H1 (cell line): Measurements from ENCODE around the gene SOSTDC1. TPM values are rescaled to one million over a fixed set of nuclear protein-coding genes. Genes with fewer than 3 reads are reported as not detected.

Experiments
- CTCF ChIA-PET: fragments of 300-600 bp; sonication (Branson Sonifier 250); formaldehyde crosslinking; loops from one replicate; lab custom pipeline; 2021; ENCODE audit not compliant: partially characterized antibody; lab: Charles Lee
- POLR2A ChIA-PET: fragments of 300-600 bp; sonication (Branson Sonifier 250); formaldehyde crosslinking; loops from one replicate; lab custom pipeline; 2021; ENCODE audit warnings: inconsistent platforms; ENCODE audit not compliant: partially characterized antibody; lab: Charles Lee
- DNase-seq, 2 experiments: peaks; one replicate each; pipeline versions ENCODE4 v3.0.0 to v3.0.0-alpha.2; 2010 to 2022; ENCODE audit warnings: low spot score in 2 of 2, low read depth in 1 of 2, mixed read lengths in 1 of 2
- FAIRE-seq: peaks from 2 replicates; lab custom pipeline; 2011; peaks lifted over from hg19 to GRCh38; lab: Jason Lieb, UNC
- H2AFZ ChIP-seq: 2 replicates; pipeline ENCODE4 v1.8.1; 2012; ENCODE audit warnings: low read length, inconsistent platforms
- H2AK5ac ChIP-seq: 2 replicates; pipeline ENCODE4 v1.6.1; 2013; ENCODE audit warnings: low read depth, low read length
- H2BK120ac ChIP-seq: replicated peaks from 2 replicates; pipeline ENCODE3; 2013; ENCODE audit warnings: low read depth, low read length, inconsistent platforms
- H2BK12ac ChIP-seq: 2 replicates; pipeline ENCODE4 v1.6.1; 2013; ENCODE audit warnings: low read depth, low read length
- H2BK15ac ChIP-seq: 2 replicates; pipeline ENCODE4 v1.6.1; 2013; ENCODE audit warnings: low read length
- H2BK20ac ChIP-seq: 2 replicates; pipeline ENCODE4 v1.6.1; 2013; ENCODE audit warnings: low read length
- H2BK5ac ChIP-seq: 2 replicates; pipeline ENCODE4 v1.6.1; 2013; ENCODE audit warnings: low read depth, low read length
- H3K14ac ChIP-seq: 2 replicates; pipeline ENCODE4 v1.6.1; 2013; ENCODE audit warnings: inconsistent platforms; ENCODE audit not compliant: insufficient read length
- H3K18ac ChIP-seq: 2 replicates; pipeline ENCODE4 v1.6.1; 2013; ENCODE audit warnings: low read length; ENCODE audit errors: extremely low read depth
- H3K23ac ChIP-seq: 2 replicates; pipeline ENCODE4 v1.6.1; 2013; ENCODE audit warnings: inconsistent platforms; ENCODE audit not compliant: insufficient read length
- H3K23me2 ChIP-seq: 2 replicates; pipeline ENCODE4 v1.6.1; 2013; ENCODE audit warnings: low read depth, low read length
- H3K27ac ChIP-seq: 2 replicates; pipeline ENCODE4 v1.6.1; 2011; ENCODE audit warnings: low read depth, low read length, inconsistent platforms
- H3K27me3 ChIP-seq, 4 experiments: replicated peaks in 1 of 4; 1 replicate in 1 of 4; 2 replicates in 3 of 4; pipeline versions ENCODE4 v1.6.1 to v1.8.1; 2011 to 2013; ENCODE audit warnings: low read length in 3 of 4, mild to moderate bottlenecking in 3 of 4, inconsistent platforms in 2 of 4, mixed read lengths in 2 of 4, moderate library complexity in 1 of 4; ENCODE audit not compliant: control insufficient read depth in 3 of 4, insufficient read depth in 3 of 4; ENCODE audit errors: extremely low read depth in 1 of 4
- H3K36me3 ChIP-seq, 4 experiments: 2 replicates each; pipeline versions ENCODE4 v1.6.1 to v1.8.1; 2011 to 2013; ENCODE audit warnings: mild to moderate bottlenecking in 4 of 4, low read length in 3 of 4, moderate library complexity in 2 of 4, control low read depth in 1 of 4, inconsistent platforms in 1 of 4; ENCODE audit not compliant: insufficient read depth in 4 of 4, control insufficient read depth in 2 of 4
- H3K4ac ChIP-seq: replicated peaks from 2 replicates; pipeline ENCODE3; 2013; ENCODE audit warnings: low read length, low read depth, mixed read lengths, inconsistent platforms; ENCODE audit not compliant: insufficient read length
- H3K4me1 ChIP-seq, 4 experiments: replicated peaks in 1 of 4; 1 replicate in 1 of 4; 2 replicates in 3 of 4; pipeline versions ENCODE4 v1.6.1 to v1.8.1; 2011 to 2013; ENCODE audit warnings: low read length in 3 of 4, inconsistent platforms in 2 of 4, mixed read lengths in 1 of 4; ENCODE audit not compliant: insufficient read depth in 4 of 4, control insufficient read depth in 3 of 4
- H3K4me2 ChIP-seq, 2 experiments: 2 replicates each; pipeline versions ENCODE4 v1.6.1 to v1.8.1; 2011 to 2013; ENCODE audit warnings: low read depth in 2 of 2, low read length in 2 of 2, control low read depth in 1 of 2, inconsistent platforms in 1 of 2, mild to moderate bottlenecking in 1 of 2; ENCODE audit not compliant: insufficient read depth in 1 of 2
- H3K4me3 ChIP-seq, 4 experiments: fragments of 200-600, 300-600 bp in 1 of 4; sonication (generic), shearing (Covaris generic), sonication (Bioruptor Twin) in 1 of 4; 2 replicates each; pipeline versions ENCODE4 v1.5.1 to v1.8.1; 2011 to 2016; ENCODE audit warnings: low read length in 4 of 4, low read depth in 3 of 4, control low read depth in 2 of 4, inconsistent platforms in 2 of 4, mild to moderate bottlenecking in 2 of 4, mixed read lengths in 1 of 4, moderate library complexity in 1 of 4; ENCODE audit not compliant: insufficient read depth in 2 of 4; ENCODE audit errors: extremely low read depth in 1 of 4
- H3K56ac ChIP-seq: replicated peaks from 2 replicates; pipeline ENCODE3; 2013; ENCODE audit warnings: low read depth, mild to moderate bottlenecking, mixed read lengths, low read length, inconsistent platforms; ENCODE audit not compliant: insufficient read length
- H3K79me1 ChIP-seq: 2 replicates; pipeline ENCODE4 v1.6.1; 2013; ENCODE audit warnings: low read depth, low read length, control low read depth
- H3K79me2 ChIP-seq, 2 experiments: 2 replicates each; pipeline versions ENCODE4 v1.6.1 to v1.8.1; 2012 to 2013; ENCODE audit warnings: low read length in 2 of 2, mild to moderate bottlenecking in 2 of 2, inconsistent platforms in 1 of 2; ENCODE audit not compliant: insufficient read depth in 2 of 2, control insufficient read depth in 1 of 2
- H3K9ac ChIP-seq, 4 experiments: replicated peaks in 1 of 4; 1 replicate in 1 of 4; 2 replicates in 3 of 4; pipeline versions ENCODE4 v1.6.1 to v1.8.1; 2011 to 2013; ENCODE audit warnings: low read depth in 3 of 4, low read length in 3 of 4, control low read depth in 2 of 4, mild to moderate bottlenecking in 2 of 4, moderate library complexity in 2 of 4, inconsistent platforms in 1 of 4; ENCODE audit errors: extremely low read depth in 1 of 4
- H3K9me3 ChIP-seq, 2 experiments: 2 replicates each; pipeline versions ENCODE4 v1.6.1 to v1.8.1; 2012 to 2013; ENCODE audit warnings: mild to moderate bottlenecking in 2 of 2, moderate library complexity in 2 of 2, control low read depth in 1 of 2, inconsistent platforms in 1 of 2, low read depth in 1 of 2, low read length in 1 of 2, mixed read lengths in 1 of 2; ENCODE audit not compliant: insufficient read depth in 2 of 2
- H4K20me1 ChIP-seq, 2 experiments: replicated peaks in 1 of 2; 2 replicates each; pipeline versions ENCODE3 to v1.8.1; 2011 to 2013; ENCODE audit warnings: inconsistent platforms in 2 of 2, low read length in 2 of 2, mild to moderate bottlenecking in 1 of 2; ENCODE audit not compliant: insufficient read depth in 2 of 2, control insufficient read depth in 1 of 2
- H4K5ac ChIP-seq: 2 replicates; pipeline ENCODE4 v1.6.1; 2013; ENCODE audit warnings: low read length, low read depth, mixed read lengths, inconsistent platforms; ENCODE audit not compliant: insufficient read length
- H4K8ac ChIP-seq: 2 replicates; pipeline ENCODE4 v1.8.0; 2013; ENCODE audit warnings: mild to moderate bottlenecking, moderate library complexity, low read length, inconsistent platforms; ENCODE audit not compliant: insufficient read depth; ENCODE audit errors: extremely low read depth
- H4K91ac ChIP-seq: replicated peaks from 2 replicates; pipeline ENCODE3; 2013; ENCODE audit warnings: low read length, mixed read lengths, inconsistent platforms; ENCODE audit not compliant: insufficient read length
- ATF3 ChIP-seq: IDR thresholded peaks from 2 replicates; pipeline ENCODE4 v1.6.1; 2011; ENCODE audit warnings: low read depth, mild to moderate bottlenecking, low read length; ENCODE audit not compliant: insufficient read depth
- BACH1 ChIP-seq: IDR thresholded peaks from 2 replicates; pipeline ENCODE4 v1.6.1; 2012; ENCODE audit warnings: low read length, improper control_type of control experiment
- CTBP2 ChIP-seq: IDR thresholded peaks from 2 replicates; pipeline ENCODE4 v1.7.0; 2011; ENCODE audit warnings: borderline replicate concordance, mild to moderate bottlenecking, moderate library complexity, mixed read lengths, low read length; ENCODE audit not compliant: insufficient read depth, insufficient read length
- EZH2 ChIP-seq: fragments of 200-600 bp; sonication (generic); IDR thresholded peaks from 2 replicates; pipeline ENCODE4 v1.7.1; 2012; ENCODE audit warnings: low read depth, mild to moderate bottlenecking, moderate library complexity, low read length, inconsistent platforms; ENCODE audit not compliant: severe bottlenecking
- FOSL1 ChIP-seq: IDR thresholded peaks from 2 replicates; pipeline ENCODE4 v1.6.1; 2011; ENCODE audit warnings: mild to moderate bottlenecking, low read depth, low read length, moderate library complexity; ENCODE audit not compliant: insufficient read depth
- GTF2F1 ChIP-seq: IDR thresholded peaks from 2 replicates; pipeline ENCODE4 v1.6.1; 2012; ENCODE audit warnings: low read depth, low read length, improper control_type of control experiment, borderline replicate concordance
- HDAC2 ChIP-seq, 2 experiments: fragments of 300-600 bp in 1 of 2; sonication (generic) in 1 of 2; IDR thresholded peaks; 2 replicates each; pipeline ENCODE4 v1.6.1; 2011 to 2012; ENCODE audit warnings: low read depth in 2 of 2, low read length in 2 of 2, mild to moderate bottlenecking in 2 of 2, moderate library complexity in 2 of 2, borderline replicate concordance in 1 of 2, inconsistent platforms in 1 of 2
- RBBP5 ChIP-seq: IDR thresholded peaks from 2 replicates; pipeline ENCODE4 v1.7.1; 2012; ENCODE audit warnings: low read depth, mild to moderate bottlenecking, inconsistent platforms, low read length, moderate library complexity, borderline replicate concordance
- TAF1 ChIP-seq: IDR thresholded peaks from 2 replicates; pipeline ENCODE4 v1.6.1; 2011; ENCODE audit warnings: mild to moderate bottlenecking, low read depth, low read length
- WGBS, 2 experiments: shearing (Covaris generic) in 1 of 2; methylation state at CpG; one replicate each; pipeline versions ENCODE4 v1.1.6 to v1.1.7; 2013 to 2015; ENCODE audit warnings: low lambda C conversion rate in 2 of 2, mixed read lengths in 2 of 2, inconsistent platforms in 1 of 2, low coverage in 1 of 2, missing lambda C conversion rate in 1 of 2; ENCODE audit not compliant: insufficient replicate concordance in 2 of 2, insufficient coverage in 1 of 2, insufficient read length in 1 of 2; ENCODE audit errors: extremely low coverage in 1 of 2, missing lambda C conversion rate in 1 of 2; 5-methylcytosine and 5-hydroxymethylcytosine counted together
- polyA plus RNA-seq, 7 experiments: library from polyadenylated mRNA; depleted of rRNA in 3 of 7; stranded (reverse) in 5 of 7; unstranded in 2 of 7; fragments of >200 nt in 5 of 7; fragments of 200-250 nt in 2 of 7; gene quantifications; 1 replicate in 5 of 7; 2 replicates in 1 of 7; 4 replicates in 1 of 7; pipeline versions ENCODE4 v1.2.1 to v1.2.3, GENCODE V29; 2011 to 2013; ENCODE audit warnings: missing spikeins in 2 of 7, mixed read lengths in 2 of 7
- total RNA-seq: library from RNA; stranded (reverse); fragmentation: NEBNext Ultra II Directional; extraction: Animal tissue kit (Norgen Biotek cat#: 25700); gene quantifications from 2 replicates; pipeline ENCODE4 v1.2.1, GENCODE V29; 2021
- TF ChIP-seq, protein P1 (sequence below), 3 experiments: IDR thresholded peaks; 1 replicate in 2 of 3; 2 replicates in 1 of 3; pipeline versions ENCODE4 v1.5.1 to v1.6.1; 2011; ENCODE audit warnings: low read length in 3 of 3, mild to moderate bottlenecking in 3 of 3, inconsistent platforms in 2 of 3, low read depth in 1 of 3, moderate library complexity in 1 of 3; ENCODE audit not compliant: insufficient read depth in 1 of 3; ENCODE audit errors: control extremely low read depth in 1 of 3

The SOSTDC1 gene
- total and polyA plus RNA-seq, 2 of the 8 experiments (the other 6 are each of a cell fraction or from before 2014, with no cell fraction given), result 0.35 to 0.79 TPM

DNA sequence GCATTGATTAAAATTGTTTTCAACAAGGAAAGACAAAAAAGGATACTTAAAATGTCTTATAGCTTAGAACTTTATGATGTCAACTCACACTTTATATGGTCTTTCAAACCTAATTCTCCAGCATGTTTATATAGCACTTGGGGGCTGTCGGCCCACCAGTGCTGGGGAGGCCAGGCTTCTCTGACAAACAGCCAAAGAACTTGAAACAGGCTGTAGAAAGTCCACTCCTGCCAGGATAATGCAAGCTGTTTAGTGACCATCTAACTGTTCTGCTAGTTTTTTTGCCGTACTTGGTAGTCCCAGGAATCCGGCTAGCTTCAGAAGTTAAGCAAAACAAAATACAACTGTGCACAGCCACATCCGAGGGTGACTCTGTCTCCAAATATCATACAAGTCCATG is 13.6 kb upstream of the SOSTDC1 start:
- CTCF ChIA-PET, result interaction anchor here (0.9 to 1.4 kb wide), 3 partner anchors 12 to 86 kb away, joined by 3 read pairs; no protein-coding TSS in a partner anchor

More for the DNA sequence above, 13.6 kb upstream of the SOSTDC1 start:
- H3K23ac ChIP-seq, result no peak overlapping the region
- H2BK20ac ChIP-seq, result no peak overlapping the region
- POLR2A ChIA-PET, result no interaction called here
- no peaks in the 10 kb centered on the region for H3K9me3 ChIP-seq
- no peaks in the 10 kb centered on the region for H3K27me3 ChIP-seq
- no peak overlapping the region for H3K56ac ChIP-seq
- H3K4me2 ChIP-seq, result no peak overlapping the region
- FAIRE-seq (no peak), DNase-seq (no peak)
- H4K8ac ChIP-seq, result no peak overlapping the region
- H2BK5ac ChIP-seq, result no peak overlapping the region
- no peaks in the 10 kb centered on the region for H3K4me1 ChIP-seq
- no peak overlapping the region for H3K18ac ChIP-seq
- H3K9ac ChIP-seq, result no peak overlapping the region
- no peak overlapping the region for H2BK120ac ChIP-seq
- H3K79me1 ChIP-seq, result no peaks in the 10 kb centered on the region
- H2BK15ac ChIP-seq, result no peak overlapping the region
- WGBS, 2 experiments, result 97% methylated on average over 4 of the region's 4 CpGs; no CpG with 5 or more reads in 1 of the 2 experiments
- no peak overlapping the region for H2AFZ ChIP-seq
- no peak overlapping the region for H3K14ac ChIP-seq
- H4K5ac ChIP-seq, result no peak overlapping the region
- H4K20me1 ChIP-seq, result no peaks in the 10 kb centered on the region
- H3K27ac ChIP-seq, result no peak overlapping the region
- H3K4ac ChIP-seq, result no peak overlapping the region
- H3K4me3 ChIP-seq, result no peak overlapping the region
- H3K36me3 ChIP-seq, result no peaks in the 10 kb centered on the region
- H2BK12ac ChIP-seq, result no peak overlapping the region
- H3K79me2 ChIP-seq, result no peaks in the 10 kb centered on the region
- no peak overlapping the region for H4K91ac ChIP-seq
- no peaks in the 10 kb centered on the region for H3K23me2 ChIP-seq
- no peak overlapping the region for H2AK5ac ChIP-seq
- TF ChIP-seq RBBP5 (no peak), CTBP2 (no peak), TAF1 (no peak), GTF2F1 (no peak), FOSL1 (no peak), ATF3 (no peak), HDAC2 (IDR thresholded peaks at IDR 0.05; ENCODE audit: borderline replicate concordance in 1 of 2, low read depth in 2 of 2, low read length in 2 of 2) (no peak), BACH1 (no peak), EZH2 (no peak)
- TF ChIP-seq, protein P1, sequence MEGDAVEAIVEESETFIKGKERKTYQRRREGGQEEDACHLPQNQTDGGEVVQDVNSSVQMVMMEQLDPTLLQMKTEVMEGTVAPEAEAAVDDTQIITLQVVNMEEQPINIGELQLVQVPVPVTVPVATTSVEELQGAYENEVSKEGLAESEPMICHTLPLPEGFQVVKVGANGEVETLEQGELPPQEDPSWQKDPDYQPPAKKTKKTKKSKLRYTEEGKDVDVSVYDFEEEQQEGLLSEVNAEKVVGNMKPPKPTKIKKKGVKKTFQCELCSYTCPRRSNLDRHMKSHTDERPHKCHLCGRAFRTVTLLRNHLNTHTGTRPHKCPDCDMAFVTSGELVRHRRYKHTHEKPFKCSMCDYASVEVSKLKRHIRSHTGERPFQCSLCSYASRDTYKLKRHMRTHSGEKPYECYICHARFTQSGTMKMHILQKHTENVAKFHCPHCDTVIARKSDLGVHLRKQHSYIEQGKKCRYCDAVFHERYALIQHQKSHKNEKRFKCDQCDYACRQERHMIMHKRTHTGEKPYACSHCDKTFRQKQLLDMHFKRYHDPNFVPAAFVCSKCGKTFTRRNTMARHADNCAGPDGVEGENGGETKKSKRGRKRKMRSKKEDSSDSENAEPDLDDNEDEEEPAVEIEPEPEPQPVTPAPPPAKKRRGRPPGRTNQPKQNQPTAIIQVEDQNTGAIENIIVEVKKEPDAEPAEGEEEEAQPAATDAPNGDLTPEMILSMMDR (IDR thresholded peaks at IDR 0.05; ENCODE audit: control extremely low read depth in 1 of 3, insufficient read depth in 1 of 3, low read depth in 1 of 3, low read length in 3 of 3), result no peak
